H1 (cell line): ENCODE data around the gene AKT1. TPM values are rescaled to one million over a fixed set of nuclear protein-coding genes. Genes with fewer than 3 reads are reported as not detected.

Experiments
- CBX8 ChIP-seq: fragments of 300-800, 300-1000 bp; sonication (generic); IDR thresholded peaks from 2 replicates; pipeline ENCODE4 v1.7.1; 2016; ENCODE audit warnings: low read depth, low read length, borderline replicate concordance
- CTBP2 ChIP-seq: IDR thresholded peaks from 2 replicates; pipeline ENCODE4 v1.7.0; 2011; ENCODE audit warnings: borderline replicate concordance, mild to moderate bottlenecking, moderate library complexity, mixed read lengths, low read length; ENCODE audit not compliant: insufficient read depth, insufficient read length
- POU5F1 ChIP-seq: IDR thresholded peaks from 2 replicates; pipeline ENCODE4 v1.6.1; 2011; ENCODE audit warnings: low read depth, mild to moderate bottlenecking, low read length, moderate library complexity
- RFX5 ChIP-seq: IDR thresholded peaks from 2 replicates; pipeline ENCODE4 v1.6.1; 2011; ENCODE audit warnings: low read depth, low read length, improper control_type of control experiment, borderline replicate concordance
- polyA plus RNA-seq, 7 experiments: library from polyadenylated mRNA; depleted of rRNA in 3 of 7; stranded (reverse) in 5 of 7; unstranded in 2 of 7; fragments of >200 nt in 5 of 7; fragments of 200-250 nt in 2 of 7; gene quantifications; 1 replicate in 5 of 7; 2 replicates in 1 of 7; 4 replicates in 1 of 7; pipeline versions ENCODE4 v1.2.1 to v1.2.3, GENCODE V29; 2011 to 2013; ENCODE audit warnings: missing spikeins in 2 of 7, mixed read lengths in 2 of 7
- total RNA-seq: library from RNA; stranded (reverse); fragmentation: NEBNext Ultra II Directional; extraction: Animal tissue kit (Norgen Biotek cat#: 25700); gene quantifications from 2 replicates; pipeline ENCODE4 v1.2.1, GENCODE V29; 2021
- TF ChIP-seq, protein P1 (sequence below), 3 experiments: IDR thresholded peaks; 1 replicate in 2 of 3; 2 replicates in 1 of 3; pipeline versions ENCODE4 v1.5.1 to v1.6.1; 2011; ENCODE audit warnings: low read length in 3 of 3, mild to moderate bottlenecking in 3 of 3, inconsistent platforms in 2 of 3, low read depth in 1 of 3, moderate library complexity in 1 of 3; ENCODE audit not compliant: insufficient read depth in 1 of 3; ENCODE audit errors: control extremely low read depth in 1 of 3

The AKT1 gene
- total and polyA plus RNA-seq, 2 of the 8 experiments (the other 6 are each of a cell fraction or from before 2014, with no cell fraction given): 68.1 to 71.5 TPM

DNA sequence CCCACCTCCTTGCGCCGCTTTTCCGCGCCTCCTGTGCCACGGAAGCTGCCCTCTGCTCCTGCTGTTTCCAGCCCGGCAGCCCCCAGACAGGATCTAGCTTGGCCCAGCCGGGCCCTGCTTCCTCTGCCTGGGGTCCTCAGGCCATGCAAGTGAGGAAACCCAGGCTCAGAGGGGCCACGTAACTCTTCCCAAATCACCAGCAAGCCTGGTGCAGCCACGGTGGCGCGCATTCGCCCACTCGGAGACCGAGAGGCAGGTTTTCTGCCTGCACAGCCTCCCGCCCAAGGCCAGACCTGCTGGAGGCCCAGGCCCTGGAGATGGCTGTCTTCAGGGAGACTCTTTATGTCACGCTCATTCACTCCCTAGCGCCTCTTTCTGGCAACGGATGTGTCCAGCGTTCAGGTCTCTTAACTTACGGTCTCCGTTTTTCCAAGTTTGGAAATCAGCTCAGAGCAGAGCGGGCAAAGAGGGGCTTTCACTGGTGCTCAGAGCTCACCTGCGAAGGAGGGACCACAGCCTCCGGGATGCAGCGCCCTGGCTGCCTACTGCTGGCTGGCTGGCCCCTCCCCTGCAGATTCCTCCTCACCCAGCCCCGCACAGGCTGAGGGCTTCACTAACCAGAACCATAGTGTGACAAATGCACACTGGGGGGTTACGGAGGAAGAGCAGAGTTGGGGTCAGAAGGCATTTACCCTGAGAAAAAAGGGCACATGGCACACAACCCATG, 48.9 kb upstream of the AKT1 start (continued):
- TF ChIP-seq, protein P1, sequence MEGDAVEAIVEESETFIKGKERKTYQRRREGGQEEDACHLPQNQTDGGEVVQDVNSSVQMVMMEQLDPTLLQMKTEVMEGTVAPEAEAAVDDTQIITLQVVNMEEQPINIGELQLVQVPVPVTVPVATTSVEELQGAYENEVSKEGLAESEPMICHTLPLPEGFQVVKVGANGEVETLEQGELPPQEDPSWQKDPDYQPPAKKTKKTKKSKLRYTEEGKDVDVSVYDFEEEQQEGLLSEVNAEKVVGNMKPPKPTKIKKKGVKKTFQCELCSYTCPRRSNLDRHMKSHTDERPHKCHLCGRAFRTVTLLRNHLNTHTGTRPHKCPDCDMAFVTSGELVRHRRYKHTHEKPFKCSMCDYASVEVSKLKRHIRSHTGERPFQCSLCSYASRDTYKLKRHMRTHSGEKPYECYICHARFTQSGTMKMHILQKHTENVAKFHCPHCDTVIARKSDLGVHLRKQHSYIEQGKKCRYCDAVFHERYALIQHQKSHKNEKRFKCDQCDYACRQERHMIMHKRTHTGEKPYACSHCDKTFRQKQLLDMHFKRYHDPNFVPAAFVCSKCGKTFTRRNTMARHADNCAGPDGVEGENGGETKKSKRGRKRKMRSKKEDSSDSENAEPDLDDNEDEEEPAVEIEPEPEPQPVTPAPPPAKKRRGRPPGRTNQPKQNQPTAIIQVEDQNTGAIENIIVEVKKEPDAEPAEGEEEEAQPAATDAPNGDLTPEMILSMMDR (IDR thresholded peaks at IDR 0.05; ENCODE audit: control extremely low read depth in 1 of 3, insufficient read depth in 1 of 3, low read depth in 1 of 3, low read length in 3 of 3): peak; percentile 7 to 28 (median 10); a peak in 3 of 4 replicates
- no peak for TF ChIP-seq CBX8
- TF ChIP-seq POU5F1: no peak
- no peak for TF ChIP-seq RFX5
- TF ChIP-seq CTBP2: peak; percentile 35
